GM21528 (cell line): ENCODE data around the gene PDE8A.
"Not testable (repeated sequence)": the region's sequence is repeated elsewhere in the genome, so short reads cannot be mapped to it uniquely, and the experiment has no call there.

Experiments used
- ATAC-seq: cut with Tn5 transposase; IDR thresholded peaks from one replicate; pipeline ENCODE4 v1.9.1; 2021; ENCODE audit warnings: mild to moderate bottlenecking, moderate library complexity; ENCODE audit not compliant: unreplicated experiment, low FRiP score

The PDE8A gene

GRCh38 chr15:85157344-85157743 is 175.7 kb downstream of the PDE8A start:
- ATAC-seq, result no peak

DNA sequence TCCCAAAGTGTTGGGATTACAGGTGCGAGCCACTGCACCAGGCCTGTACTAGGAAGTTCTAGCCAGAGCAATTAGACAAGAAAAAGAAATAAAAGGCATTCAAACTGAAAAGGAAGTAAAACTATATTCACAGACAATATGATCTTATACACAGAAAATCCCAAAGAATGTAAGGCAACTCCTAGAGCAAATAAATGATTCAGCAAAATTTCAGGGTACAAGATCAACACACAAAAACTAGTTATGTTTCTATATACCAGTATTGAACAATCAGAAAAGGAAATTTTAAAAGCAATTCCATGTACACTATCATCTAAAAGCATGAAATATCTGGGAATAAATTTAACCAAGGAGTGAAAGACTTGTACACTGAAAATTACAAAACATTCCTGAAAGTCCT is 180.6 kb downstream of the PDE8A start:
- no peak for ATAC-seq

DNA sequence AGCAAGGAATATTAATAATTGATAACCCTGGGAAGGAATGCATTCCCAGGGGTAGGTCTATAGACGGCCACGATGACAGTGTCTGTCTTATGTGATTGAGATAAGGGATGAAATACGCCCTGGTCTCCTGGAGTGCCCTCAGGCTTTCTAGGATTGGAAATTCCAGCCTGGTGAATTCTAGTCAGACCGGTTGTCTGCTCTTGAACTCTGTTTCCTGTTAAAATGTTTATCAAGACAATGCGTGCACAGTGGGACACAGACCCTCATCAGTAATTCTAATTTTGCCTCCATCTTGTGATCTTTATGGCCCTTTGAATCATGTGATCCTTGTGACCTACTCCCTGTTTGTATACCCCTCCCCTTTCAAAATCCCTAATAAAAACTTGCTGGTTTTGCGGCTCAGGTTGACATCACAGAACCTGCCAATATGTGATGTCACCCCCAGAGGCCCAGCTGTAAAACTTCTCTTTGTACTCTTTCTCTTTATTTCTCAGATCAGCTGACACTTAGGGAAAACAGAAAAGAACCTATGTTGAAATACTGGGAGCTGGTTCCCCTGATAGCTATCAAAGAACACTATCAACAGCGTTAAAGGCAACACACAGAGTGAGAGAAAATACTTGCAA is 183.3 kb downstream of the PDE8A start:
- ATAC-seq, result no peak

DNA sequence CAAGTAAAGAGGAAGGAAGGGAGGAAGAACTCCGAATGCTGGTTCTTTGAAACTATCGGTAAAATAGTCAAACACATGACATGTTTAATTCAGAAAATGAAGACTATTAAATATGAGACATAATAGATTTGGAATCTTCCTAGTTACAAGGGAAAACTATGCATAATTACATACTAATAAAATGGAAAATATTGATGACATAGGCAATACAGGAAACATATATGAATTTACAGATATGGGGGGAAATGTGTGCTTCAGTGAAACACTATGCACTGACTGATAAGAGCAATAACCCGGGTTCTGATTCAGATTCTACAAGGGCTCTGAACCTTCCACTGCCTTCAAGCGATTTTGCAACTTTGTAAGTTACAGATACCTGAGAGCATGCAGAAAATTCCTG is 185.9 kb downstream of the PDE8A start:
- no peak for ATAC-seq

- no peak for ATAC-seq
These were observed 187.1 kb downstream of the PDE8A start for GRCh38 chr15:85168642-85169173.

GRCh38 chr15:85171736-85172135 is 190.1 kb downstream of the PDE8A start:
- no peak for ATAC-seq

GRCh38 chr15:85172846-85173490 is 191.3 kb downstream of the PDE8A start:
- no peak for ATAC-seq

DNA sequence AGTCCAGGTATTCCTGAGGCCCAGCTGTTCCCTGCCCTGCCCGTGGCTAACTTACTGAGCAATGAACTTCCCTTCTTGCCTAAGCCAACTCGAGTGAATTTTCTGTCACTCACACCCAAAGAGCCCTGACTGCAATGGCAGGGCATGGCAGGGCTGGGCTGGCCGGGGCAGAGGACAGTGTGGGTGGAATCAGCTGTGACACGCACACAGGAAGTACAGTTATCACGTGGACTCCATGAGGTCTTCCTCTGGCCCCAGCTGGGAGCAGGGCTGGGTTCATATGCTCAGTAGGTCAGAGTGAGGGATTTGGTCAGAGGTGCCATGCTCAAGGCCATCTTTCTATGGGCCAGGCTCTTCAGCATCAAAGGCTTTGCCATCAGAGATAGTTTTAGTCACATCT is 192.0 kb downstream of the PDE8A start:
- ATAC-seq, result not testable (repeated sequence)

- no peak for ATAC-seq
These were observed 192.9 kb downstream of the PDE8A start for GRCh38 chr15:85174521-85174920.

DNA sequence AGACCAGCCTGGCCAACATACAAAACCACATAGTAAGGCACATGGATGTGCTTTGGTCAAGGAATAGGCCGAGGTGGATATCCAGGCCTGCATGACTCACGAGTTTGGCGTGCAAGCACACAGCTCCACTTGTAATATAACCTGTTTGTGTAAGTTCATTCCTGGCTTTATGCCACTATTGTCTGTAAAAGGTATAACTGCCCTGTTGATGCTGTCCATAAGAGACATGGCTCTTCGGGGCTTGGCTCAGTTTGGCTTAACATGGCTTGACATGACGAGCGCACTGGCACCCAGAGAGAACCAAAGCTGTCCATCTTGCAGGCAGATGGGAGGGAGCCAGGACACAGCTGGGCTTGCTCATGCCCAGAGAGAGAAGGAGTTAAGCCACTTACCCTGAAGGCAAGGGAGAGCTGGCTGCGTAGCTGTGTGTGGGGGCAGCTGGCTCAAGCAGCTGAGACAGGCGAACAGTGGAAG is 195.4 kb downstream of the PDE8A start:
- not testable (repeated sequence) for ATAC-seq

GRCh38 chr15:85178308-85178707 is 196.7 kb downstream of the PDE8A start:
- ATAC-seq, result no peak

- ATAC-seq, result no peak
These were observed 198.0 kb downstream of the PDE8A start for GRCh38 chr15:85179700-85180099.

GRCh38 chr15:85185350-85185749 is 203.7 kb downstream of the PDE8A start:
- not testable (repeated sequence) for ATAC-seq

- not testable (repeated sequence) for ATAC-seq
These were observed 206.5 kb downstream of the PDE8A start for GRCh38 chr15:85188171-85188577.
